ENCODE measurements around the gene ANKRD65.
"Not testable (repeated sequence)": the region's sequence is repeated elsewhere in the genome, so short reads cannot be mapped to it uniquely, and the experiment has no call there.

ANKRD65 gene

DNA sequence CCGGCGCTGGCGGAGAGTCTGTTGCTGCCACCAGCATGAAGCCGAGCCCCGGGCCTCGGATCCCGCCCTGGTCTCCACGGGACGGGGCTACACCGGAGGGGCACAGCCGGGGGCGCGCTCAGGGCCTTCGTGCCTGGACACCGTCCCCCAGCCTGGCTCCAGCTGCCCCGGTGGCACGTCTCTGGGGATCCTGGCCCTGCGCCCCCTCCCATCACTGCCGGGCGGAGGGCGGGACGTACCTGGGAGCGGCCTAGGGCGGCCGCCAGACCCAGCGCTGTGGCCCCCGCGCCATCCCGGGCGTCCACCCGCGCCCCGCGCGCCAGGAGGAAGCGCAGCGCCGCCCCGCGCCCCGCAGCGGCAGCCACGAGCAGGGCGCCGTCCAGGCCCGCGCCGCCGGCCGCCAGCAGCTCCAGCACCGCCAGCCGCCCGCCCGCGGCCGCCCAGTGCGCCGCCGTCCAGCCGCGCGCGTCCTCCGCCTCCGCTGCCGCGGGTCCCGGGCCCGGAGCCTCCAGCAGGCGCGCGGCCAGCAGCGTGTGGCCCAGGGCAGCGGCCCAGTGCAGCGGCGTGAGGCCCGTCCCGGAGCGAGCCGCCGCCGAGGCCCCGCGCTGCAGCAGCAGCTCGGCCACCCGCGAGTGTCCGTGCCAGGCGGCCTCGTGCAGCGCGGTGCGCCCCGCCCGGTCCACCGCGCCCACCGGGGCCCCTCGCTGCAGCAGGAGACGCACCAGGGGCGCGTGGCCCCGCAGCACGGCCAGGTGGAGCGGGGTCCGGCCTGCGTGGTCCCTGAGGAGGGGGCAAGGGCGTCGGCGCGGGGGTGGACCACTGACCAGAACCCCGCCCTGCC, 1.0 kb downstream of the ANKRD65 start:
- DNase-seq (ENCODE audit: low read depth): no peak
- TF ChIP-seq, protein P1, sequence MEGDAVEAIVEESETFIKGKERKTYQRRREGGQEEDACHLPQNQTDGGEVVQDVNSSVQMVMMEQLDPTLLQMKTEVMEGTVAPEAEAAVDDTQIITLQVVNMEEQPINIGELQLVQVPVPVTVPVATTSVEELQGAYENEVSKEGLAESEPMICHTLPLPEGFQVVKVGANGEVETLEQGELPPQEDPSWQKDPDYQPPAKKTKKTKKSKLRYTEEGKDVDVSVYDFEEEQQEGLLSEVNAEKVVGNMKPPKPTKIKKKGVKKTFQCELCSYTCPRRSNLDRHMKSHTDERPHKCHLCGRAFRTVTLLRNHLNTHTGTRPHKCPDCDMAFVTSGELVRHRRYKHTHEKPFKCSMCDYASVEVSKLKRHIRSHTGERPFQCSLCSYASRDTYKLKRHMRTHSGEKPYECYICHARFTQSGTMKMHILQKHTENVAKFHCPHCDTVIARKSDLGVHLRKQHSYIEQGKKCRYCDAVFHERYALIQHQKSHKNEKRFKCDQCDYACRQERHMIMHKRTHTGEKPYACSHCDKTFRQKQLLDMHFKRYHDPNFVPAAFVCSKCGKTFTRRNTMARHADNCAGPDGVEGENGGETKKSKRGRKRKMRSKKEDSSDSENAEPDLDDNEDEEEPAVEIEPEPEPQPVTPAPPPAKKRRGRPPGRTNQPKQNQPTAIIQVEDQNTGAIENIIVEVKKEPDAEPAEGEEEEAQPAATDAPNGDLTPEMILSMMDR (conservative IDR thresholded peaks at IDR 0.05; ENCODE audit: low read length): no peak
- H3K4me3 ChIP-seq (ENCODE audit: low read length): no peak overlapping the region

DNA sequence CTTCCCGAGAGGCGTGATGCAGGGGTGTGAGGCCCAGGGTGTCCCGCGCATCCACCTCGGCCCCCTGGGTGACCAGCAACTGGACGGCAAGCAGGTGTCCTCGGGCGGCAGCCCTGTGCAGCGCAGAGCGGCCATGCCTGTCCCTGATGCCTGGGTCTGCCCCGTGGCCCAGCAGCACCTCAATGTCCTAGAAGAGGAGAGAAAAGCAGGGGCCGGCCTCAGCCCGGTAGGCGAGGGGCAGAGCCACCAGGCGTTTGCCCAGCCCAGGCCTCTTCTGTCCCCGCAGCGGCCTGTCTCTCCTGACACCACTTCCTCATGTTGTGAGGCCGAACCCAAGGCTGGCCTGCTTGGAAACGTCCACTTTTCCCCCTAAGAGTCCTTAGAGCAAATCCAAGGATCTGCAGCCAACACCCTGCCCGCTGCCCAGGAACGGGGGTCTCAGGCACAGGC, 1.7 kb downstream of the ANKRD65 start:
- TF ChIP-seq, protein P1 (conservative IDR thresholded peaks at IDR 0.05; ENCODE audit: low read length): no peak
- no peak overlapping the region for H3K4me3 ChIP-seq (ENCODE audit: low read length)
- DNase-seq (ENCODE audit: low read depth): no peak

DNA sequence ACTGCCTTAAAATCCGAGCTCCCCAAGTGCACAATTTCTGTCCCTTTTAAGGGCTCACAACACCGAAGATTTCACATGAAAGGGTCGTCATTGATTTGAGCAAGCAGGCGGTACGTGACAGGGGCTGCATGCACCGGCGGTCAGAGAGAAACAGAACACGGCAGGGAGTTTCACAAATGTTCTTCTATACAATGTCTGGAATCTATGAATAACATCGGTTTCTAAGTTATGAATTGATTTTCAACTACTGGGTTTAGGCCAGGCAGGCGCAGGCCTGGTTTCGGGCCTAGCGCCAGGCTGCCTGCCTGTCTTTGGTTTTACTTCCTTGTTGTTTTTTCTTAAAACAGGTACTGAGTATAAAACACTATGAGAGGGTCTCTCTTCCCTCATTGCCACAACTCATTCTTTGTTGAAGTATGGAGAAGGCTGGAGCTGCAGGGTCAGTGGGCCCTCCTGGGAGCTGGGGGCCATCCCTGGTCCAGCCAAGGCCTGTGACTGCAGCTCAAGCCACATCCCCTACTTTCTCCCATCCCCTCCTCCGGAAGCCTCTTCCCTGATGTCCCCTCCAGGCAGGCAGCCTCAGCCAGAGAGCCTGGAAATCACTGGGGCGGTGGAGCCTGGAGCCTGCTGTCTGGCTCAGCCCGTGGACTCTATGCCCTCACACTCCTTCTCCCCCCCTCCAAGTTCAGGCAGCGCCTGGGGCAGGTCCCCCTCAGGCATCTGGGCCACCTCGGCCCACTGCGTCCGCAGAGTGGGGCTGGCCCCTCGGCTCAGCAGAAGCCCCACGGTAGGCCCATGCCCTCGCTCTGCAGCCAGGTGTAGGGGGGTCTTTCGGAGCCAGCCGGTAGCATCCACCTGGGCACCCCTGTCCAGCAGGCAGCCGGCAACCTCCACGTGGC, 2.4 kb downstream of the ANKRD65 start:
- TF ChIP-seq, protein P1 (conservative IDR thresholded peaks at IDR 0.05; ENCODE audit: low read length): no peak
- no peak overlapping the region for H3K4me3 ChIP-seq (ENCODE audit: low read length)
- no peak for DNase-seq (ENCODE audit: low read depth)

DNA sequence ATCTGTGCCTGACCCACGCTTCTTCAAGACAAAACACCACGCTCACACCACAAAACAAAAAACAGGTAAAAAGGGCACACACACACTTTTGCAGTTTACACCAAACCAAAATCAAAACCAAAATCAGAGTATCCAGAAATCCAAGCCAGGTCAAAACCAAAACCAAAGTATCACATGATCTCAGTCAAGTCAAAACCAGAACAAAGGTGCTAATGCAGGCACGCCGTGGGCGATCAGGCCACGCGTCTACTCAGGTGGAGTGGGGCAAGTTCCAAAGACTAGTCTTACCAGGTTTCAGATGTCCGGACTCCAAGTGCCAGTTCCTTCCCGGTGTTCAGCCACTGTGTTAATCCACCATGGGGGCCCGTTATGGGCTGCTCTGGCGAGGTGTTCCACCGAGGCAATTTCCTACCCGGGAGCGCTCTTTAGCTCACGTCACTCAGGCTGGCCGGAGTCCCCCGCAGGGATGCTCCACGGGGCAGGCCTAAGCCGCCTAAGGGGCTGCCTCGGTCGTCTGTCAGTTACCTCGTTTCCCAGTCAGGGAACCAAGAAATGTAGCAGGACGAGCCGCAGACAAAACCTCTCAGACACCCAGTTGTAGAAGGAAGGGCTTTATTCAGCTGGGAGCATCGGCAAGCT, 3.1 kb downstream of the ANKRD65 start:
- not testable (repeated sequence) for H3K4me3 ChIP-seq (ENCODE audit: low read length); DNase-seq (ENCODE audit: low read depth)

DNA sequence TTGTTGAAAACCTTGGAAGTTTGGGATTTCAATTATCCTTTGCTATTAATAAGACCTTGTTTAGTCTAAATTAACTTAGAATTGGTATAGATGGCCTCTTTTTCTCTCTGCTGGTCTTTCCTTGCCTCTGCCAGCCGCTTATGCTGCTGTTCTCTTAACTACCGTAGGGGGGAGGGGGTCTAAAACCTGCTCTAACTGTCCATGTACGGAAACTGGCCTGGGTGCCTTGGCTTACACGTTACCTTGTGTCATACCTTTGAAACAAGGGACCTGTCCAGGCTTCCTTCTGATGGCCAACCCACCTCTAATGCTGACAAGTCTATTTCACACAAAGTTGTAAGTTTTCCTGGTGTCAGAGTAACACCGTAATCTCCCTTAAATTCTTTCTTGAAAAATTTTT, 3.7 kb downstream of the ANKRD65 start:
- H3K4me3 ChIP-seq (ENCODE audit: low read length): not testable (repeated sequence)

DNA sequence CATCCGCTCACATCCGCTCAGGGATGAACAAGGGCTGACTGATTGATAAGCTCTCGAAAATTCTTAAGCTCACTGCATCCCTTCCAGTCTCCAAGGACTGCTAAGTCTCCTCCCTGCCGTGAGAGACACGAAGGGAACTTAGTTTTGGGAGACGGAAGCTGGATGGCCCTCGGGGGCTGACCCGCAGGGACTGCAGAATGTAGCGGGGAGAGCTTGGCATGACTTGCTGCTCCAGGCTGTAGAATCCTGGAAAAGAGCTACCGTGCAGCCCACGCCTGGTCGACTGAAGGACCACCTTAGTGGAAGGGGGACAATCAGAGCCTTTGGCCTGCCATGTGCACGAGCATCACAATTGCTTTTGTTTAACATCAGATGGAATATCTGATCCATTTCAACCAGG, 5.3 kb downstream of the ANKRD65 start:
- H3K4me3 ChIP-seq (ENCODE audit: low read length): no peak overlapping the region
- TF ChIP-seq, protein P1 (conservative IDR thresholded peaks at IDR 0.05; ENCODE audit: low read length): no peak
- no peak for DNase-seq (ENCODE audit: low read depth)

More for the DNA sequence above, 3.7 kb downstream of the ANKRD65 start:
- DNase-seq (ENCODE audit: low read depth): not testable (repeated sequence)

DNA sequence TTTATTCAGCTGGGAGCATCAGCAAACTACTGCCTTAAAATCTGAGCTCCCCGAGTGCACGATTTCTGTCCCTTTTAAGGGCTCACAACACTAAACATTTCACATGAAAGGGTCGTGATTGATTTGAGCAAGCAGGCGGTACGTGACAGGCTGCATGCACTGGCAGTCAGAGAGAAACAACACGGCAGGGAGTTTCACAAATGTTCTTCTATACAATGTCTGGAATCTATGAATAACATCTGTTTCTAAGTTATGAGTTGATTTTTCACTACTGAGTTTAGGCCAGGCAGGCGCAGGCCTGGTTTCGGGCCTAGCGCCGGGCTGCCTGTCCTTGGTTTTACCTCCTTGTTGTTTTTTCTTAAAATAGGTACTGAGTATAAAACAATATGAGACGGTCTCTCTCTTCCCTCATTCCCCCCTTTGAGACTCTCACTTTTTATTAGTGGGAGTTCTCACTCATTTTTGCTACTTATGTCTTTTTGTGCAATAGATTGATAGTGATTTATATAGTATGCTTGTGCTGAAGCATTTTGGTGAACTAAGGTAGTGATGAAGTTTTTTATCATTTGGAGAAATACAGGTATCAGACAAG, 8.7 kb downstream of the ANKRD65 start:
- not testable (repeated sequence) for H3K4me3 ChIP-seq (ENCODE audit: low read length); DNase-seq (ENCODE audit: low read depth)

DNA sequence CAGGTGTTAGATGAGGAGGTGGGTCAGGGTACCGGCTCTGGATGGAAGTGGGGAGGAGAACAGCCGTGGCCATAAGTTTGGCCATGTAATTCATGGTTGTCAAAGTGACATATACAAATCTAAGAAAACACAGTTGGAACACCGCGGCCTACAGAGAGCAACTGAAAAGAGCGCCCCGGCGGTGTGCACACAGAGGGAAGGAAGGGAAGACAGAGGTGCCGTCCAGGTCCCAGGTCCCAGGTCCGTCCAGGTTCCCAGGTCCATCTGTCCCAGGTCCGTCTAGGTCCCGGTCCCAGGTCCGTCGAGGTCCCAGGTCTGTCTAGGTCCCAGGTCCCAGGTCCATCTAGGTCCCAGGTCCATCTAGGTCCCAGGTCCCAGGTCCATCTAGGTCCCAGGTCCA, 9.4 kb downstream of the ANKRD65 start:
- H3K4me3 ChIP-seq (ENCODE audit: low read length): no peak overlapping the region
- no peak for DNase-seq (ENCODE audit: low read depth)
- TF ChIP-seq, protein P1 (conservative IDR thresholded peaks at IDR 0.05; ENCODE audit: low read length): no peak

DNA sequence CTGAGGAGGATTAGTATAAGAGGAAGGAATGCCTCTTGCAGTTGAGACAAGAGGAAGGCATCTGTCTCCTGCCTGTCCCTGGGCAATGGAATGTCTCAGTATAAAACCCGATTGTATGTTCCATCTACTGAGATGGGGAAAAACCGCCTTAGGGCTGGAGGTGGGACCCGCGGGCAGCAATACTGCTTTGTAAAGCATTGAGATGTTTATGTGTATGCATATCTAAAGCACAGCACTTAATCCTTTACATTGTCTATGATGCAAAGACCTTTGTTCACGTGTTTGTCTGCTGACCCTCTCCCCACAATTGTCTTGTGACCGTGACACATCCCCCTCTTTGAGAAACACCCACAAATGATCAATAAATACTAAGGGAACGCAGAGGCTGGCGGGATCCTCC, 10.8 kb downstream of the ANKRD65 start:
- DNase-seq (ENCODE audit: low read depth): not testable (repeated sequence)

More for the DNA sequence above, 10.8 kb downstream of the ANKRD65 start:
- H3K4me3 ChIP-seq (ENCODE audit: low read length): not testable (repeated sequence)

All from AG10803 (cell line).